ENCODE measurements around the gene BRF1. TPM values are rescaled to one million over a fixed set of nuclear protein-coding genes. Genes with fewer than 3 reads are reported as not detected.

BRF1 gene
- total RNA-seq, 1 donor: 28.8 TPM

- H3K4me3 ChIP-seq (ENCODE audit: low read depth, low read length): no peak overlapping the region
- no peak for TF ChIP-seq CTCF (IDR thresholded peaks at IDR 0.05; ENCODE audit: insufficient read depth, low read length)
- DNase-seq (ENCODE audit: low read depth): no peak
Measured at GRCh38 chr14:105271224-105271890, 29.4 kb downstream of the BRF1 start.

GRCh38 chr14:105269405-105269804 lies 31.4 kb downstream of the BRF1 start:
- no peak for DNase-seq (ENCODE audit: low read depth)
- TF ChIP-seq CTCF (IDR thresholded peaks at IDR 0.05; ENCODE audit: insufficient read depth, low read length): no peak
- H3K4me3 ChIP-seq (ENCODE audit: low read depth, low read length): no peak overlapping the region

- no peak for TF ChIP-seq CTCF (IDR thresholded peaks at IDR 0.05; ENCODE audit: insufficient read depth, low read length)
- no peak overlapping the region for H3K4me3 ChIP-seq (ENCODE audit: low read depth, low read length)
- DNase-seq (ENCODE audit: low read depth): no peak
Measured at GRCh38 chr14:105268736-105269354, 32.0 kb downstream of the BRF1 start.

- no peak overlapping the region for H3K4me3 ChIP-seq (ENCODE audit: low read depth, low read length)
- no peak for TF ChIP-seq CTCF (IDR thresholded peaks at IDR 0.05; ENCODE audit: insufficient read depth, low read length)
- DNase-seq (ENCODE audit: low read depth): no peak
Measured at GRCh38 chr14:105267820-105268548, 32.8 kb downstream of the BRF1 start.

GRCh38 chr14:105261781-105262180 lies 39.0 kb downstream of the BRF1 start:
- H3K4me3 ChIP-seq (ENCODE audit: low read depth, low read length): no peak overlapping the region
- TF ChIP-seq CTCF (IDR thresholded peaks at IDR 0.05; ENCODE audit: insufficient read depth, low read length): no peak
- DNase-seq (ENCODE audit: low read depth): no peak

- DNase-seq (ENCODE audit: low read depth): no peak
- no peak overlapping the region for H3K4me3 ChIP-seq (ENCODE audit: low read depth, low read length)
- no peak for TF ChIP-seq CTCF (IDR thresholded peaks at IDR 0.05; ENCODE audit: insufficient read depth, low read length)
Measured at GRCh38 chr14:105260959-105261358, 39.8 kb downstream of the BRF1 start.
